Stimulated activated CD8-positive, alpha-beta memory T cell treated with anti-CD3 and anti-CD28 coated beads, Interleukin-4, amount 100 ng/mL, for 24 hours (primary cell): ENCODE measurements around the gene COIL.

Experiments used
- DNase-seq: peaks from one replicate; pipeline ENCODE4 v3.0.0-alpha.2; 2020; ENCODE audit warnings: low read depth

The COIL gene

GRCh38 chr17:56909742-56910508 lies 50.9 kb downstream of the COIL start:
- no peak for DNase-seq

GRCh38 chr17:56908001-56908542 lies 52.8 kb downstream of the COIL start:
- DNase-seq: no peak

- DNase-seq: no peak
These were observed 57.3 kb downstream of the COIL start for GRCh38 chr17:56903560-56903959.

GRCh38 chr17:56902348-56902747 lies 58.5 kb downstream of the COIL start:
- DNase-seq: no peak

GRCh38 chr17:56899403-56899802 lies 61.4 kb downstream of the COIL start:
- no peak for DNase-seq

GRCh38 chr17:56898874-56899273 lies 62.0 kb downstream of the COIL start:
- DNase-seq: no peak

- no peak for DNase-seq
These were observed 63.0 kb downstream of the COIL start for GRCh38 chr17:56897646-56898424.

- no peak for DNase-seq
These were observed 63.9 kb downstream of the COIL start for GRCh38 chr17:56896968-56897359.

DNA sequence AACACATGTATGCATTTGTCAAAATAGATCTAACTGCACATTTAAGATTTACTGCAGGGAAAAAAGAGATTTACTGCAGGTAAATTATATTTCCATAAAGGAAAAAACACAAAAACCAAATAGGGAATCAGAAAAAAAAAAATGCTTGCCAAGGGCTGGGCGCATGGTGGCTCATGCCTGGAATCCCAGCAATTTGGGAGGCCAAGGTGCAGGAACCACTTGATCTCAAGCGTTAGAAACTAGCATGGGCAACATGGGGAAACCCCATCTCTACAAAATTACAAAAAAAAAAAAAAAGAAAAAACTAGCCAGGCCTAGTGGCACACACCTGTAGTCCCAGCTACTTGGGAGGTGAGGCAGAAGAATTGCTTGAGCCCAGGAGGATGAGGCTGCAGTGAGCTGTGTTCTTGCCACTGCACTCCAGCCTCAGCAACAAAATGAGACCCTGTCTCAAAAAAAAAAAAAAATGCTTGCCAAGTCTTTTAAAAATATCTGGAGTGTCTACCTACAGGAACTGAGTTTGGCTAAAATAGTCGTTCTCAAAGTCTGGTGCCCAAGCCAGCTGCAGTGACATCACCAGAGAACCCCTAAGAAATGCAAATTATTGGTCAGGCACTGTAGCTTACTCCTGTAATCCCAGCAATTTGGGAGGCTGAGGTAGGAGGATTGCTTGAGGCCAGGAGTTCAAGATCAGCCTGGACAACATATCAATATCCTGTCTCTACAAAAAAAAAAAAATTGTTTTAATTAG lies 64.5 kb downstream of the COIL start:
- DNase-seq: no peak

- no peak for DNase-seq
These were observed 65.9 kb downstream of the COIL start for GRCh38 chr17:56894859-56895455.

DNA sequence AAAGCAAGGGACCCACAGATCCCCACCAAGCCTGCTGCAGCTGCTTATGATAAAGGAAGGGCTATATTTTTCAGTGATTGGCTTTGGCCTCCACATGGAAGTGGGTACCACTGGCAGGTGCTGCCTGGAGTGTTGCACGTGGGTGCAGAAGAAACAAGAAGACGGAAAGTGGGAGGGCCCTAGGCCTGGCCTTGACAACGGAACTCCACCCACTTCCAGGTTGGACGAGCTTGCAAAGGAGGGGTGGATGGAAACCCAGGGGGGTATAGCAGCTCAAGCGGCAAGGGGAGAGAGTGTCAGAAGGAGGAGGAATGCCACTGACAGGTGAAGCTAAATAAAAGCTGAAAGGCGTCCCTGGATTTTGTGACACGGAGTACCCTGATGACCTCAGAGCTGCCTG lies 67.3 kb downstream of the COIL start:
- DNase-seq: no peak

GRCh38 chr17:56892333-56892732 lies 68.5 kb downstream of the COIL start:
- no peak for DNase-seq

DNA sequence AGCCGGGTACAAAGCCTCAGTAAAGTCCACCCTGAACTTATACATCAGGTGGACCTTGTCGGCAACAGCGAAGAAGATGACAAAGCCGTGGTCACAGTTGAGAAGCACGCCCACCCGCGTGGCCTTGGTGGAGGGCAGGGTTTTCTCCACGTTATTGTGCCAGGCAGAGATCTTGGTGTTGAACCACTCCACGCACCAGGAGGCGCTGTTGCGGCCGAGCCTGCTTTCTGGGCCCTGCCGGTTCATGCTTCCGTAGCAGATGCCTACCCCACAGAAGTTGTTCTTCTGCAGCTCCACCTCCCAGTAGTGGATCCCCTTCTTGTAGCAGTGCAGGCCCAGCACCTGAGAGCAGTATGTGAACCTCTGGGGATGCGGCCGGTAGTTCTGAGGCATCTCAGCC lies 69.1 kb downstream of the COIL start:
- peak; percentile 43 for DNase-seq

GRCh38 chr17:56890906-56891674 lies 69.8 kb downstream of the COIL start:
- no peak for DNase-seq

GRCh38 chr17:56890390-56890789 lies 70.5 kb downstream of the COIL start:
- DNase-seq: no peak
